Epidermal melanocyte (primary cell): ENCODE measurements around the gene PBX1.

Experiments used
- DNase-seq: peaks from one replicate; pipeline ENCODE4 v3.0.0; 2011; ENCODE audit warnings: low spot score; ENCODE audit not compliant: insufficient read length

PBX1 gene

DNA sequence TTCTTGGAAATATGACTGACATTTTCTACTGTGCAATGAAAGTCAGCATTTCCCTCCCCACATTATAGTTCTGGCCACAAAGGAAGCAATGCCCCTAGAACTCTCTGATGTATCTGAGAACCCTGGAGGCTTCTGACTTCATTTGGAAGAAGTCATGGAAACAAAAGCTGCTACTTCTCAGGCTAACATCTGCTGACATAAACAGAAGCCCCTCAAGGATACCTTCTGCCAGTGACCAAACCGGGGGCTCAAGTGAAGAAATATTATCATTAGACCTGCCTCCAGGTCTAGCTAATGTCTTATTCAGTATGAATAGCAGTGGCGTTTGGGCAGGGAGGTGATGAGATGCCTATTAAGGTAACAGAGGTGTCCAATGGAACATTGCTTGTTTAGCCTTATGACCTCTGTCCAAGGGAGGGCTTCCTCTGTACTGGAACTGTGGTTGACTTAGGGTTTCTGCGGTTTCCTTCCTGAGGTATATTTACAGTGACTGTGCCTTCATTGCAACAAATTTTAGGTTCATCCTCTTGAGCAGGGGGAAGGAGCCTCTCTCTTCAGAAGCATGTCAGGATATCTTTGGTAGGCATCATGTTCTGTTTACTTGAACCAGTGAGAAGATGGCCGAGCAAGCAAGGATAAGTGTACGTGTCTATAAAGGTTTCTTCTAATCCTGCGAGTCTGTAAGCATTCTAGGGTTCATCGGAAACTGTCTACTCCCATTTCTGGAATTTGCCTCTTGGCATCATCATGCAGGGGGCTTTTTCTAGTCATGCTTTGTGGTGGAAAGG is 161.7 kb downstream of the PBX1 start:
- DNase-seq: no peak

DNA sequence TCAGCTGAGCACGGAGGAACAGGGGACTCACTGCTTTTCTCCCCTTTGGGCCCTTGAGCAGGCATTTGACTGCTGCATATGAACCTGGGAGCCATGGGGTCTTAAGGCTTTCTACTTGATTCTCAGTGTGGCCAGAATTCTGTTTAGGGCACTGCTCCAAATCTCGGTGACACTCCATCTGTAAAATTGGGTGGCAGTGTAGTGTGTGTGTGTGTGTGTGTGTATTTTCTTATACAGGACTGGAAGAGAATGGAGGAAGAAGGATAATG is 162.2 kb downstream of the PBX1 start:
- no peak for DNase-seq

DNA sequence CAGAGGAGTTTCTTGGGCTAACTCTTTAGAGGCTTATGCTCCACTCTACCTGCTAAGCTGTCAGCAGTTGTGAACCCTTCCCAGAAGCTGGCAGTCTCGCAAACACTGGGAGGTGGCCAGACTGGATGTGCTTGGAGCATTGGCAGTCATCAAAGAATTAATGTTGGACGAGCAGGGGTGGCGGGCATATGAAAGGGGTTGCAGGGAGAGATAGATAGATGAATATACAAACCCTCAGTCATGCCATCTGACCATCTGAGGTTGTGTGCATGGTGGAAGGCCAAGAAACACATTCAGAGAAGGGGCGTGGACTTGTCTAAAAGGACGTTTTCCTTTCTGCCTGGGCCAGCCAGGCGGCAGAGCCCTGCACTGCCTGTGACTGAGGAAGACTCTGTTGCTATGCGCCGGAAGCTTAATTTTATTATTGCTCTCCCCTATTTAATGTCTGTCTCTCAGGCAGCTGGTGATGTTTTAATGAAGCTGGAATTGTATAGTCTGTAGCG is 164.4 kb downstream of the PBX1 start:
- DNase-seq: no peak

DNA sequence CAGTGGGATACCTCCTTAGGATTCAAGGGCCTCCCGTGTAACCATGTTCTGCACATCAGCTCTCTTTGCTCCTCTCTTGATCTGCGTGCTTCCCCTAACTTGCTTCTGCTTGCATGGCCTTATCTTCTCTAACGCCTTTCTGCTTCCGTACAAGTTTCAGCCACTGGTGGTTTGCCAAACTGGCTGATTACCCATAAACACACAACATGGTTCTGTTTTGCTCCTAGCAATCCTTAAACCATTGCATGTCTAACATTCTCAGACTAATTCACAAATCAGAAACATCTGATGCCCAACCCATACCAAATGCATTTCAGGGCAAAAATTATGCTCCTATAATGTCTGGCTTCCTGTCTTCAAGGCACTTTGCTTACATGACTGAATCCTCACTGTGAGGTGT is 166.4 kb downstream of the PBX1 start:
- peak; percentile 23 for DNase-seq

DNA sequence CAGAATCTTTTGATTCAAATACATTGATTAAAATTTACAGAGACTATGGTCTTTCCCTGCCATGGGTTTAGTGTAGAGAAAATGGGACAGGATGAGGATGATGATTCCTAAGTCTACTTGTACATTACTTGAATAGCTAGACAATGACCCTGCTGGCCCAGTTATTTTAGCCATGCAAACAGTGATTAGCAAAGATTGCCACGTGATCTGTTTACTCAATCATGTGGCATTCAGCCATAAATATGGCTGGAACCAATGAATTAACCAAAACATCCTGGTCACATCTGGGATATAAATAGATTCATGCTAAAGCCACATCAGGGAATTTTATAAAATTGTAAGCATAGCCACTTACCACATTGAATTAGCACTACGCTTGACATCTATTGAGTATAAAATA is 167.3 kb downstream of the PBX1 start:
- peak; percentile 34 for DNase-seq

DNA sequence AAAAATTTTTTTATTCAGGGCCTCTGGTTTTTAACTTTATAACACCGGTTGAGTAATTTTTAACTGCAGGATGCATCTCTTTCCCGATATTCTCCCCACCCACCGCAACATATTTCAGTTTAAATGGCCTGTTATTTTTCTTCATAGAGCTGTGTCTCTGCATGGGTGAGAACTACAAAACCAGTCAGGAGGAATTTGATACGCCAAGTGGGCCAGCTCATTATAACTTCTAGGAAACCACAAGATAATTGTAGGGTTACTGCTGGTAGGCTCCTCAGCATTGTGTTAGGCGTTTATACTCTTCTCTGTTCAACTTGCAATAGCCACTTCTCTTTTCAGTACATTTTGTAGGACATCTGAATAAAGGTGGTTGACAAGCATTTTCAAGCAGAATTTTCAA is 169.7 kb downstream of the PBX1 start:
- DNase-seq: no peak

- no peak for DNase-seq
These were observed 172.3 kb downstream of the PBX1 start for GRCh38 chr1:164731161-164731876.

GRCh38 chr1:164733070-164733469 is 174.1 kb downstream of the PBX1 start:
- DNase-seq: no peak

- DNase-seq: no peak
These were observed 174.8 kb downstream of the PBX1 start for GRCh38 chr1:164733734-164734133.

GRCh38 chr1:164735315-164736052 is 176.5 kb downstream of the PBX1 start:
- DNase-seq: no peak

DNA sequence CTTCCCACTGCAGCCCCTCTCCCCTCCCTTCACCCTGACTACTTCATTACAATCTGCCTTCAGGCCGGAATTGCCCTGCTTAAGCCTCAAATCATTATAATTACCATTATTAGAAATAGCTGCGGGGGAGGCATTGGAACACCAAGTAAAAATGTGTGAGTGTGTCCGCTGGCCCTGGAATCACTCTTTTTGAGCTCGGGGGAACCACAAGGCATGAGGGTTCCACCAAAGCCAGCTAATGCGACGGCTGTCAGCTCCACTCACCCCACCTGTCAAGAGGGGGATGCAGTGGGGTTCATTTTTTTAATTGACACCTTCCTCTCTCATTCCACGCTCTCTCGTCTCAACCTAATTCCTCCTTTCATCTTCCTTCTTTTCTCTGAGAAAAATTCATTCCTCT is 177.2 kb downstream of the PBX1 start:
- no peak for DNase-seq

GRCh38 chr1:164739189-164739588 is 180.2 kb downstream of the PBX1 start:
- no peak for DNase-seq

- no peak for DNase-seq
These were observed 181.1 kb downstream of the PBX1 start for GRCh38 chr1:164740000-164740526.

GRCh38 chr1:164742745-164743144 is 183.8 kb downstream of the PBX1 start:
- no peak for DNase-seq

DNA sequence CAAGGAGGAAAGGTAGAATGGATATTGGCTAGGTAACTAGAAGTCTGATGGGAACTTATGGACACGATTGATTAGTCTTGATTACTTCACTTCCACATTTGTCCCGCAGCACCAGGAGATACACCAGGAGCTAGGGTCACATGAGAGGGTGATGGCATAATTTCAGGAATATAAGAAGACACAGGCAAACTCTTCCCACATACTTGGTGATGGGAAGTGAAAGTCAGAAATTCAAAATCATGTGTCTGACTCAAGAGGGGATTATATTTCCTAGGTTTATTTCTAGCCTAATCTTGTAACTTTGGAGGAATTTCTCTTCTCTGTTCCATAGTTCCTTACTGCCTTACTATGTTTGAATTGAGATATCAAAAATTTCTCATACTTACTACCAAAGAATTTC is 185.0 kb downstream of the PBX1 start:
- DNase-seq: no peak

GRCh38 chr1:164745736-164746135 is 186.8 kb downstream of the PBX1 start:
- DNase-seq: no peak

DNA sequence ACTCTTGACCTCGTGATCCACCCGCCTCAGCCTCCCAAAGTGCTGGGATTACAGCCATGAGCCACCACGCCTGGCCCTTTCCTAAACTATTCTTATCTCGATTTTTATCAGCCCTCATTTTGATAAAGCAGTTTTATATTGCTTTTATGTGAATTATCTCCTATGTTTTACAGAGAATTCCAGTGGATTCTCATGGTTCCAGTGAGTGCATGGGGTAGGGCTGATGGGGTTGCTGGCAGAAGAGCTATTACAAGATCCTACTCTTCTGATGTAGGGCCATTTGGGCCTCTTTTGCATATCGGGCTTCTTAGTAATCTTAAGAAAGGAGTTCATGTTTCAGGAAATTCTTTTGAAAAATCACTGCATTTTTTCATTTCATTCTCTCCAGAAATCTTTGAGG is 187.6 kb downstream of the PBX1 start:
- no peak for DNase-seq

DNA sequence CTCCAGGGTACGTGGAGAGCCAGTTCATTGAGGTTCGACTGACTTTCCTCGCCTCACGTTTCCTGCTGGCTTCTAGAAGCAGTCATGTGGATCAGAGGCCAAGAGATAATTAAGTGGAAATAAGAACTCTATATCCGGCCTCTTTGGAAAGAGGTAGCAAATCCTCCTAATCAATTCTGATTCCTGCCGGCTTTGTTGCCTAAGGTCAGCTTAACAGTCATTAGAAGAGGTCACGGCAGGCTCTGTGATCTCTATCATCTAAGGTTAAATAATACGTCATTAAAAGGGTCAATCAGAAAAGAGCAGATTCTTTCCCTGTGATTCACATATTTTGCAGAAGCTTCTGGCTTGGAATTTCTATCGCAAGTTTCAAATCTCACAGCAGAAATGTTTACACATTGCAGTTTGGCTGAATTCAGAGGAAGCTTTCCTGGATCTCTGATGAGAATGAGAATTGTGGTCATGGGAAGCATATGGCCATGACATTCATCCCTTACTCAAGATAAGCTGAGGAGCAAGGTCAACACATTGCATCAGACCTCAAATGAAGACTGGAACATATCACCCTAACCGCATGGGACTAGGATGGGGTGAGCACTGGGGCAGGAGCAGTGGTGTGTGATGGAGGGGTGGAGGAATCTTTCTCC is 189.4 kb downstream of the PBX1 start:
- no peak for DNase-seq

GRCh38 chr1:164753521-164754077 is 194.6 kb downstream of the PBX1 start:
- DNase-seq: no peak

DNA sequence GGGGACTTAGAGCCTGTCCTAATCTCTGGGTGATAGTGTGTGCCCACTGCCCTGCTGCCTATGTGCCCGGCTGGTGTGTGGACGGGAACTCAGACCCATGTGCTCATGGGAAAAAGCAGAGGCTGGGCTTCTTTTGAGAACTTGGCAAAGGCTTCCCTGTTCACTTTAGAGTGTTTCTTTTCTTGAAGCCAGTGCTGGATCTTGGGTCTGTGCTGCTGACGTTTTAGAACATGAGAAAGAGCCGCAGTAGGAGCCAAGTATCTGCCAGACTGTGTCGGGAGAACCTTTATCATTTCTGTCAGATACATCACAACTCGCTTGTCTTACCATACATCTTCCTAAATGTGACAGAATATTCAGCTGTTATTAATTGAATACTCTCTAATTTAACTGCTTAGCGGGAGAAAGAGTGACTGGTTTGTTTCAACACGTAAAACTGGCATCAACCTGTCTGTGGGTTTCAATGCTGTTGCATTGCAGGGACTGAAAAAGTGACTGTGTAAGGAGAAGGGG is 195.2 kb downstream of the PBX1 start:
- no peak for DNase-seq

- no peak for DNase-seq
These were observed 196.7 kb downstream of the PBX1 start for GRCh38 chr1:164755690-164756089.
